ENCODE measurements around the gene KIR3DL3. TPM values are rescaled to one million over a fixed set of nuclear protein-coding genes. Genes with fewer than 3 reads are reported as not detected.
"Not testable (repeated sequence)": the region's sequence is repeated elsewhere in the genome, so short reads cannot be mapped to it uniquely, and the experiment has no call there.

Gene KIR3DL3
- polyA plus RNA-seq, 3 donors = not detected

GRCh38 chr19:54729416-54730188 lies 5.4 kb downstream of the KIR3DL3 start:
- no peak for DNase-seq (ENCODE audit: low read depth in 3 of 3, low spot score in 2 of 3)

- no peak for DNase-seq (ENCODE audit: low read depth in 3 of 3, low spot score in 2 of 3)
These were observed 6.9 kb downstream of the KIR3DL3 start for GRCh38 chr19:54731191-54731590.

DNA sequence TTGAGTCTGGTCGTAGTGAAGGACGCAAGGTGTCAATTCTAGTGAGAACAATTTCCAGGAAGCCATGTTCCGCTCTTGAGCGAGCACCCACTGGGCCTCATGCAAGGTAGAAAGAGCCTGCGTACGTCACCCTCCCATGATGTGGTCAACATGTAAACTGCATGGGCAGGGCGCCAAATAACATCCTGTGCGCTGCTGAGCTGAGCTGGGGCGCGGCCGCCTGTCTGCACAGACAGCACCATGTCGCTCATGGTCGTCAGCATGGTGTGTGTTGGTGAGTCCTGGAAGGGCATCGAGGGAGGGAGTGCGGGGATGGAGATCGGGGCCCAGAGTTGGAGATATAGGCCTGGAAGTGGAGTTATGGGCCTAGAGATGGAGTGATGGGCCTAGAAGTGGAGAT lies 14.1 kb downstream of the KIR3DL3 start, which contains the start of gene KIR2DL3:
Gene KIR2DL3, plus strand, starts transcription at position 208 of the 400 bp plus-strand sequence. Its CDS starts 33 bp downstream, at position 241.
- not testable (repeated sequence) for DNase-seq (ENCODE audit: low read depth in 3 of 3, low spot score in 2 of 3)

DNA sequence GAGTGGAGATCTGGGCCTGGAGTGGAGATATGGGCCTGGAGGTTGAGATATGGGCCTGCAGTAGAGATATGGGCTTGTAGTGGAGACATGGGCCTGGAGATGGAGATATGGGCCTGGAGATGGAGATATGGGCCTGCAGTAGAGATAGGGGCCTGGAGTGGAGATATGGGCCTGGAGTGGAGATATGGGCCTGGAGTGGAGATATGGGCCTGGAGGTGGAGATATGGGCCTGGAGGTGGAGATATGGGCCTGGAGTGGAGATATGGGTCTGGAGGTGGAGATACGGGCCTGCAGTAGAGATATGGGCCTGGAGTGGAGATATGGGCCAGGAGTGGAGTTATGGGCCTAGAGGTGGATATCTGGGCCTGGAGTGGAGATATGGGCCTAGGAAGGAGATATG lies 14.5 kb downstream of the KIR3DL3 start:
- no peak for DNase-seq (ENCODE audit: low read depth in 3 of 3, low spot score in 2 of 3)

DNA sequence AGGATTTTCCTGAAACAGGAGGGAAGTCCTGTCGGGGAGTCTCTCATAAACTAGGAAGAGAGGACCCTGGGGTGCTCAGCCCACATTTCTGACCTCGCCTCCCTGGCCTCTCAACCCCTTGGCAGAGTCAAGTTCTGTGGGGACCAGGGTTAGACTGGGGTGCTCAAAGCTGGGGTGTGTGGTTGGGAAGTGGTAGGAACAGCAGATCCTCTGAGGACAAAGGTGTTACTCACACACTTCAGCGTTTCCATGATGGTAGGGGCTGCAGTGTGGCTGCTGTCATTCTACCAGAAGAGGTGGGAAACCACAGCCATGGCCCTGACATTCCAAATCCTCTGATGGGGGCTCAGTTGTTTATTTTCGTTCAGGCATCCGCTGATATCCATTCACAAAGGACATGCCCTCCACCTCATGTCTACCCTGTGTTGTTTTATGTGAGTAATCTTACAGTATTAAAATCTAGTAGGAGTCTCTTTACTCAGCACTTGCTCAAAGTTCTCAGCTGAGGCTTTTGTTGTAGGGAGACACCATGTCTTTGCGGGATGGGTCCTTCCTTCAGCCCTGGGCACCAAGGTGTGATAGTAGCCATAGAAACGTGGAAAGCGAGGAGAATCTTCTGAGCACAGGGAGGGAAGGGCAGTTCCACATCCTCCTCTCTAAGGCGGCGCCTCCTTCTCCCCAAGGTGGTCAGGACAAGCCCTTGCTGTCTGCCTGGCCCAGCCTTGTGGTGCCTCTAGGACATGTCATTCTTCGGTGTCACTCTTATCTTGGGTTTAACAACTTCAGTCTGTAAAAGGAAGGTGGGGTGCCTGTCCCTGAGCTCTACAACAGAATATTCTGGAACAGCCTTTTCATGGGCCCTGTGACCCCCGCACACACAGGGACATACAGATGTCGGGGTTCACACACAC lies 15.6 kb downstream of the KIR3DL3 start:
- no peak for DNase-seq (ENCODE audit: low read depth in 3 of 3, low spot score in 2 of 3)

DNA sequence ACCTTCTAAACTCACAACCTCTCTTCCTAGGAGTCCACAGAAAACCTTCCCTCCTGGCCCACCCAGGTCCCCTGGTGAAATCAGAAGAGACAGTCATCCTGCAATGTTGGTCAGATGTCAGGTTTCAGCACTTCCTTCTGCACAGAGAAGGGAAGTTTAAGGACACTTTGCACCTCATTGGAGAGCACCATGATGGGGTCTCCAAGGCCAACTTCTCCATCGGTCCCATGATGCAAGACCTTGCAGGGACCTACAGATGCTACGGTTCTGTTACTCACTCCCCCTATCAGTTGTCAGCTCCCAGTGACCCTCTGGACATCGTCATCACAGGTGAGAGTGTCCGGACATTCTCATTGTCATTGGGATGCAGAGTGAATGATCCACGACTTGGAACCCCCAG lies 17.7 kb downstream of the KIR3DL3 start:
- DNase-seq (ENCODE audit: low read depth in 3 of 3, low spot score in 2 of 3) = not testable (repeated sequence)

DNA sequence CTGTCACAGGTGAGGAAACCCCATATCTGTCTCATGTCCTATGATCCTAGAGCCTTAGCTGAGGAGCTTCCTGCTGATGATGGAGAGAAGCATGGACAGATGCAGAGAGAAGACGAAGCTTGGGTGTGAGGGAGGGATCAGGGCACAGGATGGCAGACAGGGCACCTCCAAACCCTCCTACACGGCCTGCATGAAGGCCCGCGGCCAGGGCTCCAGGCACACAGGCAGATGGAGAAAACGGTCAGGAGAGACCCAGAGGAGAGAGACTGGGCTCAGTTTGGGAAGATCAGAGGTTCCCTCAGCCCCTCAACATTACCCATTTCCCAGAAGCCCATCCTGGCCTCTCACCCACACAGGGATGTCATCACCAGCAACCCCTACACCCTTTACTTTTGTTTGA lies 19.8 kb downstream of the KIR3DL3 start:
- DNase-seq (ENCODE audit: low read depth in 3 of 3, low spot score in 2 of 3) = not testable (repeated sequence)

DNA sequence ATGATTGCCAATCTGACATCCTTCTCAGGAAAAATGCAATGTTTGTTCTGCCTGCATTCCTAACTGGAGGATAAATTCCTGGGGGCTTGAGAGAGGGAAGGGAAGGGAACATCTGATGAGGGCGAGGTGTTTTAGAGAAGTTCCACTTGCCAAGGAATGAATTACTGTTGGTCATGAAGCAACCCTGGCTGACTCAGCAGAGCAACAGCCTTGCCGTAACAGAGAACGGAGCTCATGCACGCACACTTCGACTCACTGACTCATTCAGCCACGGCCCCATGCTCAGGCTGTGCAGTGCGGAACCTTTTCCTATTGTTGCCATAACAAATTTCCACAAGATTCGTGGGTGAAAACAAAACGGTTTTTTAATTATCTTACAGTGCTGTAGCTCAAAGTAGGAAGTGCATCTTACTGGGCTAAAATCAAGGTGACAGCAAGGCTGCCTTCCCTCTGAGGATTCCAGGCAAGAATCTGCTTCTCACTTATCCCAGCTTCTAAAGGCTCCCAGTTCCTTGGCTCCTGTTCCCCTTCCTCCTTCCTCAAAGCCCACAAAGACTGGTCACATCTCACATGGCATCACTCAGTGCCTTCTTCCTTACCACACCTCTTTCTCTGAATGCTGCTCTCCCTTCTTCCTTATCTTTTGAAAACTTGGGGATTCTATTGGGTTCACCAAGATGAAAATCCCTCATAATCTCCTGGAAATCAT lies 23.5 kb downstream of the KIR3DL3 start:
- not testable (repeated sequence) for DNase-seq (ENCODE audit: low read depth in 3 of 3, low spot score in 2 of 3)

DNA sequence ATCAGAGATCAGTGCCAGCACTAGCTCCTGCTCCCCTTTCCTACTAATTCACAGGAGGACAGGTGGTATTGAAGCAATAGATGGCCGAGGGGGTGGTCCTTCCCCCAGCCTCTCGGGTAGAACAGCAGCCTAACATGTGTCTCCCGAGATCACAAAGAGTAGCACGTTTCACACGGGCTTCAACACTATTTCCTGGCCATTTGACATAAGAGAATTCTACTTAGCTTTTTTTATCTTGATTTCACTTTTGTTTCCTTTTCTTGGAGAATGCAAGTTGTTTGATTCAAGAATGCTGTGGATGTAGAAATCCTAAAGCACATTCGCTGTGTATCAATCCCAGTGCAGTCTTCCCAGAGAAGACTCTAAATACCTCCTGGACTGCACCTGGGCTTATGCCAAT lies 26.0 kb downstream of the KIR3DL3 start:
- DNase-seq (ENCODE audit: low read depth in 3 of 3, low spot score in 2 of 3) = not testable (repeated sequence)

GRCh38 chr19:54756204-54757110 lies 32.2 kb downstream of the KIR3DL3 start:
- DNase-seq (ENCODE audit: low read depth in 3 of 3, low spot score in 2 of 3) = not testable (repeated sequence)

GRCh38 chr19:54758577-54758976 lies 34.3 kb downstream of the KIR3DL3 start:
- DNase-seq (ENCODE audit: low read depth in 3 of 3, low spot score in 2 of 3) = not testable (repeated sequence)

- not testable (repeated sequence) for DNase-seq (ENCODE audit: low read depth in 3 of 3, low spot score in 2 of 3)
These were observed 40.0 kb downstream of the KIR3DL3 start for GRCh38 chr19:54764219-54764618.

- not testable (repeated sequence) for DNase-seq (ENCODE audit: low read depth in 3 of 3, low spot score in 2 of 3)
These were observed 42.2 kb downstream of the KIR3DL3 start for GRCh38 chr19:54766464-54766863.

GRCh38 chr19:54769646-54770045 lies 45.4 kb downstream of the KIR3DL3 start, which contains the start of gene KIR2DL1:
Gene KIR2DL1 (plus strand): TSS chr19:54769793. CDS start chr19:54769851, 58 bp downstream.
- DNase-seq (ENCODE audit: low read depth in 3 of 3, low spot score in 2 of 3) = not testable (repeated sequence)

- not testable (repeated sequence) for DNase-seq (ENCODE audit: low read depth in 3 of 3, low spot score in 2 of 3)
These were observed 46.3 kb downstream of the KIR3DL3 start for GRCh38 chr19:54770511-54770910.

- DNase-seq (ENCODE audit: low read depth in 3 of 3, low spot score in 2 of 3) = not testable (repeated sequence)
These were observed 47.0 kb downstream of the KIR3DL3 start for GRCh38 chr19:54771018-54771960.

- DNase-seq (ENCODE audit: low read depth in 3 of 3, low spot score in 2 of 3) = not testable (repeated sequence)
These were observed 48.4 kb downstream of the KIR3DL3 start for GRCh38 chr19:54772666-54773065.

DNA sequence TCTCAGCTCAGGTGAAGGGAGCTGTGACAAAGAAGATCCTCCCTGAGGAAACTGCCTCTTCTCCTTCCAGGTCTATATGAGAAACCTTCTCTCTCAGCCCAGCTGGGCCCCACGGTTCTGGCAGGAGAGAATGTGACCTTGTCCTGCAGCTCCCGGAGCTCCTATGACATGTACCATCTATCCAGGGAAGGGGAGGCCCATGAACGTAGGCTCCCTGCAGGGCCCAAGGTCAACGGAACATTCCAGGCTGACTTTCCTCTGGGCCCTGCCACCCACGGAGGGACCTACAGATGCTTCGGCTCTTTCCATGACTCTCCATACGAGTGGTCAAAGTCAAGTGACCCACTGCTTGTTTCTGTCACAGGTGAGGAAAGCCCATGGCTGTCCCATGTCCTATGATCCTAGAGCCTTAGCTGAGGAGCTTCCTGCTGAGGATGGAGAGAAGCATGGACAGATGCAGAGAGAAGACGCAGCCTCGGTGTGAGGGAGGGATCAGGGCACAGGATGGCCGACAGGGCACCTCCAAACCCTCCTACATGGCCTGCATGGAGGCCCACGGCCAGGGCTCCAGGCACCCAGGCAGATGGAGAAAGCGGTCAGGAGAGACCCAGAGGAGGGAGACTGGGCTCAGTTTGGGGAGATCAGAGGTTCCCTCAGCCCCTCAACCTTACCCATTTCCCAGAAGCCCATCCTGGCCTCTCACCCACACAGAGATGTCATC lies 51.0 kb downstream of the KIR3DL3 start:
- not testable (repeated sequence) for DNase-seq (ENCODE audit: low read depth in 3 of 3, low spot score in 2 of 3)

All from right renal cortex interstitium (tissue), 3 donors.